GM23248 (cell line): Measurements from ENCODE around the gene CRY2. TPM values are rescaled to one million over a fixed set of nuclear protein-coding genes. Genes with fewer than 3 reads are reported as not detected.

Experiments
- DNase-seq: peaks from one replicate; pipeline ENCODE4 v3.0.0-alpha.2; 2015
- H2AFZ ChIP-seq: fragments of 200-600 bp; sonication (generic); 2 replicates; pipeline ENCODE4 v1.6.1; 2016; ENCODE audit warnings: antibody characterized with exemption
- H3F3A ChIP-seq: fragments of 200-600 bp; sonication (generic); 2 replicates; pipeline ENCODE4 v1.6.1; 2016; ENCODE audit warnings: mild to moderate bottlenecking, antibody characterized with exemption, mixed run types; ENCODE audit not compliant: insufficient read depth
- H3K27ac ChIP-seq: fragments of 200-600 bp; sonication (generic); 2 replicates; pipeline ENCODE4 v1.5.1; 2016; ENCODE audit warnings: mild to moderate bottlenecking
- H3K27me3 ChIP-seq: fragments of 200-600 bp; sonication (generic); replicated peaks from 2 replicates; pipeline ENCODE4 v1.6.1; 2016; ENCODE audit warnings: mild to moderate bottlenecking; ENCODE audit not compliant: insufficient read depth
- H3K36me3 ChIP-seq: fragments of 200-600 bp; sonication (generic); 2 replicates; pipeline ENCODE4 v1.6.1; 2016; ENCODE audit warnings: low read depth, mild to moderate bottlenecking
- H3K4me1 ChIP-seq: fragments of 200-600 bp; sonication (generic); 2 replicates; pipeline ENCODE4 v1.6.1; 2016; ENCODE audit warnings: mild to moderate bottlenecking; ENCODE audit not compliant: insufficient read depth
- H3K4me2 ChIP-seq: fragments of 200-600 bp; sonication (generic); one replicate; pipeline ENCODE4 v1.6.1; 2016; ENCODE audit warnings: mild to moderate bottlenecking; ENCODE audit not compliant: unreplicated experiment
- H3K4me3 ChIP-seq: fragments of 200-600 bp; sonication (generic); 2 replicates; pipeline ENCODE4 v1.5.1; 2016; ENCODE audit warnings: mild to moderate bottlenecking
- H3K79me2 ChIP-seq: fragments of 200-600 bp; sonication (generic); 2 replicates; pipeline ENCODE4 v1.6.1; 2016; ENCODE audit warnings: mild to moderate bottlenecking; ENCODE audit not compliant: insufficient read depth
- H3K9ac ChIP-seq: fragments of 200-600 bp; sonication (generic); 2 replicates; pipeline ENCODE4 v1.6.1; 2016; ENCODE audit warnings: mild to moderate bottlenecking
- H3K9me2 ChIP-seq: fragments of 200-600 bp; sonication (generic); 2 replicates; pipeline ENCODE4 v1.6.1; 2016; ENCODE audit warnings: mixed run types, mild to moderate bottlenecking, moderate library complexity; ENCODE audit not compliant: insufficient read depth
- H3K9me3 ChIP-seq: fragments of 200-600 bp; sonication (generic); one replicate; pipeline ENCODE4 v1.6.1; 2017; ENCODE audit warnings: low read depth
- H4K20me1 ChIP-seq: fragments of 200-600 bp; sonication (generic); 2 replicates; pipeline ENCODE4 v1.6.0; 2016; ENCODE audit not compliant: insufficient read depth
- EZH2 ChIP-seq: fragments of 200-600 bp; sonication (generic); IDR thresholded peaks from 2 replicates; pipeline ENCODE4 v1.6.1; 2018; ENCODE audit warnings: antibody characterized with exemption, mild to moderate bottlenecking; ENCODE audit not compliant: insufficient read depth, poor library complexity, severe bottlenecking
- EZH2phosphoT487 ChIP-seq: fragments of 200-600 bp; sonication (generic); IDR thresholded peaks from 2 replicates; pipeline ENCODE4 v1.6.1; 2018; ENCODE audit warnings: antibody characterized with exemption, moderate library complexity, mild to moderate bottlenecking, low read depth; ENCODE audit not compliant: insufficient read depth
- WGBS, 2 experiments: methylation state at CpG; one replicate each; pipeline ENCODE4 v1.1.6; 2015 to 2017; ENCODE audit warnings: low lambda C conversion rate in 2 of 2, low coverage in 1 of 2; ENCODE audit errors: missing lambda C conversion rate in 2 of 2; 5-methylcytosine and 5-hydroxymethylcytosine counted together
- in situ Hi-C: fragments of 300-500 bp; cut with MboI; formaldehyde crosslinking; loops from 2 replicates; pipeline ENCODE4 v1.15.0; 2020
- polyA plus RNA-seq: library from polyadenylated mRNA; unstranded; fragments of >200 nt; fragmentation: Nextera tagmentation; extraction: Ambion mirVana; gene quantifications from 2 replicates; pipeline ENCODE4 v1.2.1, GENCODE V29; 2016
- total RNA-seq: library from RNA; depleted of rRNA; stranded (reverse); fragments of >200 nt; shearing (Covaris generic); gene quantifications from 2 replicates; pipeline ENCODE4 v1.2.3, GENCODE V29; 2014; rRNA removed

CRY2 gene
- total and polyA plus RNA-seq, 2 experiments from 2014 or later, result 7.6 to 10.3 TPM

GRCh38 chr11:45930951-45931570, 83.8 kb downstream of the CRY2 start:
- Histone ChIP-seq H3K9ac (no peak overlapping the region), H4K20me1 (no peaks in the 10 kb centered on the region), H3K27ac (no peak overlapping the region), H3K36me3 (peaks cover 10% of the 10 kb centered on the region), H3K9me3 (no peaks in the 10 kb centered on the region), H3K4me1 (no peaks in the 10 kb centered on the region), H3F3A (no peaks in the 10 kb centered on the region), H3K9me2 (no peaks in the 10 kb centered on the region), H3K4me2 (no peak overlapping the region), H3K4me3 (no peak overlapping the region), H3K27me3 (no peaks in the 10 kb centered on the region), H2AFZ (no peak overlapping the region), H3K79me2 (no peaks in the 10 kb centered on the region)
- in situ Hi-C loops, result no loop called here
- no peak for TF ChIP-seq EZH2phosphoT487
- TF ChIP-seq EZH2, result no peak
- 67 to 76% methylated on average over 7 to 8 of the region's 8 CpGs for WGBS, 2 experiments
- DNase-seq, result no peak

DNA sequence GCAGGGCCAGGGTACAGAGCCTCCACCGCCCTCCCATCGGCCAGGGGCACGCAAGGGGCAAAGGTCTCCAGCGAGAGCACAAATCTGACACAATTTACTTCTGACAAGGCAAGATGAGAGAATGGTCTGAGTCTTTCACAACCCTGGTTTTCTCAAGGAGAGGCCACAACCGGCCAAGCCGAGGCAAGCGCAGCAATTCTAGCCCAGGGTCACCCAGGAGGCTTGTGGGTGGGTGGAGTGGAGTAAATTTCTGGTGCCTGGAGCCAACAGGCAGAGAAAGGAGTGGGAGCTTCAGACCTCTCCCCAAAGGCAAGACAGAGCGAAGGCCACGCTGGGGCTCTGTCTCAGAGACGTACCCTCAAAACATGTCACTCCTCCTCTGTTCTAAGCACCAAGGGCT, 84.5 kb downstream of the CRY2 start:
- DNase-seq, result no peak
- H3K36me3 ChIP-seq, result peaks cover 15% of the 10 kb centered on the region
- no peak overlapping the region for H3K27ac ChIP-seq
- WGBS, 2 experiments, result 88 to 89% methylated on average over 10 of the region's 10 CpGs
- no peaks in the 10 kb centered on the region for H3K9me3 ChIP-seq
- H2AFZ ChIP-seq, result no peak overlapping the region
- H3K4me3 ChIP-seq, result no peak overlapping the region
- H3K27me3 ChIP-seq, result no peaks in the 10 kb centered on the region
- H3K79me2 ChIP-seq, result no peaks in the 10 kb centered on the region
- H3K4me2 ChIP-seq, result no peak overlapping the region
- no peaks in the 10 kb centered on the region for H3K4me1 ChIP-seq
- in situ Hi-C loops, result no loop called here
- no peak overlapping the region for H3K9ac ChIP-seq
- H3K9me2 ChIP-seq, result no peaks in the 10 kb centered on the region
- no peaks in the 10 kb centered on the region for H3F3A ChIP-seq
- no peaks in the 10 kb centered on the region for H4K20me1 ChIP-seq
- TF ChIP-seq EZH2 (no peak), EZH2phosphoT487 (no peak)

DNA sequence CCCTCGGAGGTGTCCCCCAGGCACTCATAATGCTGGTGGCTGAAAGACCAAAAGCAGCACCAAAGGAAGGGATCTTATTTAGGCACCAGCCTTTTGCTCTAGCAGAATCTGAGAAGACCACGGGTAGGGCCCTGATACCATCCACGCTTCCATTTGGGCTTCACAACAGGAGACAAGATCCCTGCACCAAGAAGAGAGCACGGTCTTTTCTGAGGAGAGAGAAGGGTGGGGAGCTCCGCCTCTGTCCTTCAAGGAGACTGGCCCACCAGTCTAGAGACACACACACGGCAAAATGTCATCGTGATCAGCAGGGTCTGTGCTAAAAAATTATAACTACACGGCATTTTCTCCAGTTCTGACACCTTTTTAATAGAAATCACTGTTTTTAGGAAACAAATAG, 84.9 kb downstream of the CRY2 start:
- Histone ChIP-seq H3K9me2 (no peaks in the 10 kb centered on the region), H4K20me1 (no peaks in the 10 kb centered on the region), H3K36me3 (peaks cover 19% of the 10 kb centered on the region), H3K9ac (no peak overlapping the region), H3F3A (no peaks in the 10 kb centered on the region), H3K4me3 (no peak overlapping the region), H2AFZ (no peak overlapping the region), H3K79me2 (no peaks in the 10 kb centered on the region), H3K27ac (no peak overlapping the region), H3K9me3 (no peaks in the 10 kb centered on the region), H3K4me2 (no peak overlapping the region), H3K4me1 (no peaks in the 10 kb centered on the region), H3K27me3 (no peaks in the 10 kb centered on the region)
- DNase-seq, result no peak
- no peak for TF ChIP-seq EZH2phosphoT487
- TF ChIP-seq EZH2, result no peak
- in situ Hi-C loops, result no loop called here
- WGBS, 2 experiments, result 86 to 87% methylated on average over 8 of the region's 8 CpGs

Other genes starting within 250 kb of the CRY2 start
- gene CHST1, start 181.9 kb upstream of the CRY2 start, total RNA-seq, result not detected in 2 replicates
- gene CHST1, start 181.9 kb upstream of the CRY2 start, polyA plus RNA-seq, result 0.06 and 0.18 TPM in 2 replicates
- gene SLC35C1, start 42.3 kb upstream of the CRY2 start, total RNA-seq, result 12.5 and 15.9 TPM in 2 replicates
- gene SLC35C1, start 42.3 kb upstream of the CRY2 start, polyA plus RNA-seq, result 17.8 and 18.3 TPM in 2 replicates
- 8.1 and 9.5 TPM in 2 replicates for gene MAPK8IP1, start 38.2 kb downstream of the CRY2 start, total RNA-seq
- gene MAPK8IP1, start 38.2 kb downstream of the CRY2 start, polyA plus RNA-seq, result 1.8 and 2.1 TPM in 2 replicates
- not detected in 2 replicates for gene FREY1, start 59.8 kb downstream of the CRY2 start, total RNA-seq
- gene FREY1, start 59.8 kb downstream of the CRY2 start, polyA plus RNA-seq, result not detected in 2 replicates
- gene PEX16, start 70.4 kb downstream of the CRY2 start, total RNA-seq, result 16.2 and 23.2 TPM in 2 replicates
- 21.2 and 25.1 TPM in 2 replicates for gene PEX16, start 70.4 kb downstream of the CRY2 start, polyA plus RNA-seq
- not detected in 2 replicates for gene LARGE2, start 75.2 kb downstream of the CRY2 start, total RNA-seq
- gene LARGE2, start 75.2 kb downstream of the CRY2 start, polyA plus RNA-seq, result not detected in 2 replicates